Heart left ventricle (tissue), 16 donors: Measurements from ENCODE around the gene RHOV. TPM values are rescaled to one million over a fixed set of nuclear protein-coding genes. Genes with fewer than 3 reads are reported as not detected.

Experiments
- ATAC-seq, 4 donors: fragments of 200-7000 bp; cut with Tn5 transposase; one replicate each; pipeline ENCODE4 v1.9.1; 2020 to 2022; ENCODE audit warnings: moderate library complexity in 4 of 4, mild to moderate bottlenecking in 3 of 4, moderate number of reproducible peaks in 1 of 4
- DNase-seq, 5 donors: peaks; one replicate each; pipeline ENCODE4 v3.0.0-alpha.2; 2020
- H3K27ac ChIP-seq, 12 donors: fragments of 200-600 bp; sonication (generic) in 4 of 12; one replicate each; pipeline versions ENCODE4 v1.5.0 to v1.8.0; 2016 to 2022; ENCODE audit warnings: mild to moderate bottlenecking in 2 of 12
- H3K27me3 ChIP-seq, 9 donors: fragments of 200-600 bp; sonication (generic) in 2 of 9; one replicate each; pipeline versions ENCODE4 v1.5.1 to v1.8.0; 2016 to 2022; ENCODE audit warnings: mild to moderate bottlenecking in 3 of 9
- H3K36me3 ChIP-seq, 9 donors: fragments of 200-600 bp; sonication (generic) in 2 of 9; one replicate each; pipeline versions ENCODE4 v1.5.0 to v1.8.0; 2018 to 2022; ENCODE audit warnings: mild to moderate bottlenecking in 2 of 9
- H3K4me1 ChIP-seq, 12 donors: fragments of 200-600 bp; sonication (generic) in 4 of 12; one replicate each; pipeline versions ENCODE4 v1.5.0 to v1.8.0; 2016 to 2022; ENCODE audit warnings: mild to moderate bottlenecking in 3 of 12
- H3K4me3 ChIP-seq, 12 donors: fragments of 200-600 bp; sonication (generic) in 4 of 12; one replicate each; pipeline versions ENCODE4 v1.5.0 to v1.8.0; 2017 to 2022; ENCODE audit warnings: mild to moderate bottlenecking in 9 of 12, moderate library complexity in 4 of 12
- H3K9me3 ChIP-seq, 12 donors: fragments of 200-600 bp; sonication (generic) in 4 of 12; one replicate each; pipeline versions ENCODE4 v1.5.0 to v1.8.0; 2016 to 2022; ENCODE audit warnings: mild to moderate bottlenecking in 1 of 12
- POLR2A ChIP-seq, 2 donors: fragments of 450-650 bp; IDR thresholded peaks; one replicate each; pipeline ENCODE4 v1.6.1; 2017; ENCODE audit warnings: antibody characterized with exemption in 2 of 2, mild to moderate bottlenecking in 2 of 2, moderate library complexity in 2 of 2
- WGBS, 4 donors: extraction: QIAGEN DNeasy Blood & Tissue Kit in 2 of 4; methylation state at CpG; one replicate each; pipeline versions ENCODE4 v1.1.5 to v1.1.7; 2013 to 2018; 5-methylcytosine and 5-hydroxymethylcytosine counted together
- intact Hi-C, 10 donors: fragments of 100-400 bp; cut with DNase I; formaldehyde crosslinking; loops; one replicate each; pipeline versions ENCODE4 v1.11.1 to v1.14.2; 2022
- polyA plus RNA-seq, 2 donors: library from polyadenylated mRNA; stranded (reverse); fragments of 200-250 nt; gene quantifications; one replicate each; pipeline ENCODE4 v1.2.3, GENCODE V29; 2013
- total RNA-seq, 9 donors: library from RNA; depleted of rRNA in 2 of 9; stranded (reverse); fragments of >200 nt in 2 of 9; fragmentation: NEBNext Ultra II Directional in 3 of 9; extraction: Animal tissue kit (Norgen Biotek cat#: 25700) in 3 of 9; gene quantifications; one replicate each; pipeline versions ENCODE4 v1.1.0 to v1.2.4, GENCODE V29; 2016 to 2023
- TF ChIP-seq, protein P1 (sequence below), 12 donors: fragments of 200-600 bp; sonication (generic) in 4 of 12; IDR thresholded peaks; one replicate each; pipeline versions ENCODE4 v1.5.0 to v1.8.0; 2018 to 2022; ENCODE audit warnings: antibody characterized with exemption in 12 of 12, mild to moderate bottlenecking in 5 of 12
- donor health status: ischemic (EF 13 %, LVEDD 7.1; RV severe dilation, severe dysfunction).
- donor health status: healthy with polysubstance abuse.
- donor health status: DM: no; HTN: yes; CAD: no.
- donor health status: DM: no; HTN: no; CAD: no.
- donor health status: ischemic (EF 25% LVEDD 6.9; RV normal size, moderate dysfunction).
- donor health status: ischemic (EF 25% LVEDD 5.7; RV mildly dilated, moderate dysfunction).
- donor health status: healthy.
- donor health status: DM: yes; HTN: yes; CAD: no.
- donor health status: ischemic (EF 35%, LVEDD 5.7; RV mildly dilated, moderate dysfunction).
- donor health status: nonischemic (EF 11% LVEDD 7.7; RV severe dilation, severe dysfunction).
- donor health status: DM: yes; HTN: yes; CAD: no.
- donor health status: PGD.
- donor health status: ischemic (EF 29% LVEDD 5.4; RV normal size, mild dysfunction).
- donor health status: nonischemic (EF 23%, LVEDD 6.1; RV moderate dilation, normal function).

RHOV gene
- total and polyA plus RNA-seq, 11 donors = not detected

DNA sequence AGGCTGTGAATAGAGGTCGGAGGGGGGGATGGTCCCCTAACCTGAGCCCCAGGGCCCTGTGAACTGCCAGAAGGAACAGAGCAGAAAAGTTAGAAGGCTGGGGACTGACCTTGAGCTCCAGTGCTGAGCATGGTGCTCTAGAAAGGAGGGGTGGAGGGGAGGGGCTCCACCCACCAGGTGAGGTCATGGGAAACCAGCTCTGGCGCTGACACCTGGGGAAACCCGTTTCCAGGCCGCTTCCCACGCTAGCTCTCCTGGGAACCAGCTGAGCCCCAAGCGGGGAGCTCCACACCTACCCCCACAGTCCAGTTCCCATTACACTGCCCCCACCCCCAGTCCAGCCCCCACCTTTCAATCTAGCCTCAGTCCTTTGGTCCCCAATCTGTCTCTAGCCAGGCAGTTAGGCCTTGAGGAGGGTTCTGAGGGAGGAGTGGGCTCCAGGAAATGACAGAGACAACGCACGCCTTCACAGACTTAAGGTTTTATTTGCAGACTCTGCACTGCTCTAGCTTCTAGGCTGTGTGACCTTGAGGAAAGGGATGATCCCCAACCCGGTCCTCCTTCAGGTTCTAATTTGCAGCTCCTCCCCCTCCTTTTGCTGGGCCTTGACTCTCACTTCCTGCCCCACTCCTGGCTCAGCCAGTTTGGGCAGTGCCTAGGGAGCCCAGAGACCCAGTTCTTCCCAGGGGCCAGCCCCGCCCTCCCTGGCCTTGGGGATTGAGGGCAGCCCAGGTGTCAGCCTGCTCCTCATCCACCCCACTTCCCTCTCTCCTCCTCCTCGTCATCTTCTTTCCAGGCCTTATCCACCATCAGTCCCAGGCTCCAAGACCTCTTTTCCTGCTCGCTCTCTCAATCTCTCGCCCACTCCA lies 2.1 kb downstream of the RHOV start:
- no peak overlapping the region for H3K4me3 ChIP-seq
- no peak for ATAC-seq
- H3K4me1 ChIP-seq = peaks cover 0 to 16% (median 5%) of the 10 kb centered on the region in 12 donors
- H3K27me3 ChIP-seq = peaks cover 0 to 16% (median 7%) of the 10 kb centered on the region in 9 donors
- no peaks in the 10 kb centered on the region for H3K9me3 ChIP-seq
- 85 to 91% (median 86%) methylated on average over 13 of the region's 13 CpGs for WGBS, 4 donors
- TF ChIP-seq, protein P1, sequence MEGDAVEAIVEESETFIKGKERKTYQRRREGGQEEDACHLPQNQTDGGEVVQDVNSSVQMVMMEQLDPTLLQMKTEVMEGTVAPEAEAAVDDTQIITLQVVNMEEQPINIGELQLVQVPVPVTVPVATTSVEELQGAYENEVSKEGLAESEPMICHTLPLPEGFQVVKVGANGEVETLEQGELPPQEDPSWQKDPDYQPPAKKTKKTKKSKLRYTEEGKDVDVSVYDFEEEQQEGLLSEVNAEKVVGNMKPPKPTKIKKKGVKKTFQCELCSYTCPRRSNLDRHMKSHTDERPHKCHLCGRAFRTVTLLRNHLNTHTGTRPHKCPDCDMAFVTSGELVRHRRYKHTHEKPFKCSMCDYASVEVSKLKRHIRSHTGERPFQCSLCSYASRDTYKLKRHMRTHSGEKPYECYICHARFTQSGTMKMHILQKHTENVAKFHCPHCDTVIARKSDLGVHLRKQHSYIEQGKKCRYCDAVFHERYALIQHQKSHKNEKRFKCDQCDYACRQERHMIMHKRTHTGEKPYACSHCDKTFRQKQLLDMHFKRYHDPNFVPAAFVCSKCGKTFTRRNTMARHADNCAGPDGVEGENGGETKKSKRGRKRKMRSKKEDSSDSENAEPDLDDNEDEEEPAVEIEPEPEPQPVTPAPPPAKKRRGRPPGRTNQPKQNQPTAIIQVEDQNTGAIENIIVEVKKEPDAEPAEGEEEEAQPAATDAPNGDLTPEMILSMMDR (IDR thresholded peaks at IDR 0.05) = no peak
- TF ChIP-seq POLR2A (IDR thresholded peaks at IDR 0.05) = no peak
- no peak for DNase-seq
- H3K27ac ChIP-seq = no peak overlapping the region
- intact Hi-C loops = no loop called here
- H3K36me3 ChIP-seq = no peaks in the 10 kb centered on the region

DNA sequence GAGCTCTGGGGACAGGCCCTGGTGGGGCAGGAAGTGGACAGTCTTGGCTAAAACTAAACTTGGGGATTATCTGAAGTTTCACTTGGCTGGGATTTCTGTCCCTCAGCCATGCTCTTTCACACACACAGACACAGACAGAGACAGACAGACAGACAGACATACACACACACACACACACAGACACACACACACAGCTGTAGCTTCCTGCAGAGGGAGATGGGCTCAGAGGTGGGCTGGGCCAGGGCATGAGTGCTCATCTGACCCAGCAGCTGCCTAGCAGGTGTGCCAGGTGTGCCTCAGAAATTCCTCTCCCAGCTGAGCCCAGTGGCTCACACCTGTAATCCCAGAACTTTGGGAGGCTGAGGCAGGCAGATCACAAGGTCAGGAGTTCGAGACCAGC lies 3.3 kb downstream of the RHOV start:
- no peak for TF ChIP-seq POLR2A (IDR thresholded peaks at IDR 0.05)
- TF ChIP-seq, protein P1 (IDR thresholded peaks at IDR 0.05) = no peak
- Histone ChIP-seq H3K9me3 (no peaks in the 10 kb centered on the region), H3K4me3 (no peak overlapping the region), H3K36me3 (no peaks in the 10 kb centered on the region), H3K27me3 (peaks cover 0 to 16% (median 7%) of the 10 kb centered on the region in 9 donors), H3K27ac (no peak overlapping the region), H3K4me1 (peaks cover 0 to 16% (median 5%) of the 10 kb centered on the region in 12 donors)
- WGBS, 4 donors = 97 to 100% (median 100%) methylated on average over 1 of the region's 1 CpG
- intact Hi-C loops = no loop called here
- DNase-seq (no peak), ATAC-seq (no peak)

DNA sequence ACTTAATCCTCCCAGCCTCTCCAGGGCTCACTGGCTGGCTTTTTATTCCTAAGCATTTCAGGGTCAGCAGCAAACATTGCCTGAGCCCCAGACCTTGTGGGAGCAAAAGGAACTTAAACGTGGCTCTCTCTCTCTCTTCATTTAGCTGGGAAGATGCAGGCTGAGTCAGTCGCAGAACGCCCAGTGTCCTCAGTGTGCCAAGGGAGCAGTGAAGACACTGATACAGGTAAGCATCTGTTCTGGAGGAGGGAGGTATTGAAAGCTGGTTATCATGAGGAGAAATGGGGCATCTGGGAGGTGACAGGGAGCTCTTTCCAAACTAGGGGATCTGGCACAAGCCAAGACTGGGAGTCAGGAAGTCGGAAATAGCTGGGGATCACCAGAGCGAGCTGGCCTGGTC lies 4.3 kb downstream of the RHOV start:
- Histone ChIP-seq H3K9me3 (no peaks in the 10 kb centered on the region), H3K36me3 (no peaks in the 10 kb centered on the region), H3K4me3 (no peak overlapping the region), H3K27me3 (peaks cover 0 to 22% (median 7%) of the 10 kb centered on the region in 9 donors), H3K27ac (no peak overlapping the region), H3K4me1 (peaks cover 0 to 16% (median 5%) of the 10 kb centered on the region in 12 donors)
- ATAC-seq (no peak), DNase-seq (no peak)
- WGBS, 4 donors = 71 to 80% (median 75%) methylated on average over 5 of the region's 5 CpGs
- intact Hi-C loops = no loop called here
- no peak for TF ChIP-seq POLR2A (IDR thresholded peaks at IDR 0.05)
- TF ChIP-seq, protein P1 (IDR thresholded peaks at IDR 0.05) = no peak

DNA sequence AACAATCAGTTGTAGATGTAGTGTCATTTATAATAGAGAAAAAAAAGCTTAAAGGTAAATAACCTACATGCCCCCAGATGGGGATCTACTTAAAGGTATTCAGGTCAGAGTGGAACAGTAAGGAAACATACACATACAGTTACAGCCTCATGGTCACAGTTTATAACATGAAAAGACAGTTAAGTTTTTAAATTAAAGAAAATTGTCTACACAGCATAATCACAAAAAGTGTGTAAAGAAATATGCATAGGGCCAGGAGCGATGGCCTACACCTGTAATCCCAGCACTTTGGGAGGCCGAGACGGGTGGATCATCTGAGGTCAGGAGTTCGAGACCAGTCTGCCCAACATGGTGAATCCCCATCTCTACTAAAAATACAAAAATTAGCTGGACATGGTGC lies 6.8 kb downstream of the RHOV start:
- ATAC-seq (no peak), DNase-seq (no peak)
- Histone ChIP-seq H3K4me3 (no peak overlapping the region), H3K27ac (no peak overlapping the region), H3K27me3 (peaks cover 0 to 10% (median 0%) of the 10 kb centered on the region in 9 donors), H3K9me3 (no peaks in the 10 kb centered on the region), H3K4me1 (no peaks in the 10 kb centered on the region), H3K36me3 (no peaks in the 10 kb centered on the region)
- 95 to 99% (median 98%) methylated on average over 4 of the region's 4 CpGs for WGBS, 4 donors
- TF ChIP-seq, protein P1 (IDR thresholded peaks at IDR 0.05) = no peak
- no peak for TF ChIP-seq POLR2A (IDR thresholded peaks at IDR 0.05)
- intact Hi-C loops = no loop called here
